HG02759 (cell line): ENCODE measurements around the gene CSRP1.
"Not testable (repeated sequence)": the region's sequence is repeated elsewhere in the genome, so short reads cannot be mapped to it uniquely, and the experiment has no call there.

Experiments
- ATAC-seq: cut with Tn5 transposase; IDR thresholded peaks from one replicate; pipeline ENCODE4 v1.9.1; 2021; ENCODE audit warnings: mild to moderate bottlenecking, moderate library complexity; ENCODE audit not compliant: unreplicated experiment

Gene CSRP1

GRCh38 chr1:201498621-201499020, 8.3 kb downstream of the CSRP1 start:
- ATAC-seq: no peak

- ATAC-seq: no peak
These were observed 8.9 kb downstream of the CSRP1 start for GRCh38 chr1:201497935-201498509.

- no peak for ATAC-seq
These were observed 10.6 kb downstream of the CSRP1 start for GRCh38 chr1:201496296-201496690.

- ATAC-seq: no peak
These were observed 11.2 kb downstream of the CSRP1 start for GRCh38 chr1:201495551-201496295.

GRCh38 chr1:201493757-201494617, 12.9 kb downstream of the CSRP1 start:
- ATAC-seq: no peak

GRCh38 chr1:201493026-201493656, 13.8 kb downstream of the CSRP1 start:
- not testable (repeated sequence) for ATAC-seq

- ATAC-seq: no peak
These were observed 14.9 kb downstream of the CSRP1 start for GRCh38 chr1:201491896-201492511.

GRCh38 chr1:201490708-201491131, 16.2 kb downstream of the CSRP1 start:
- ATAC-seq: no peak

GRCh38 chr1:201489643-201490261, 17.2 kb downstream of the CSRP1 start:
- ATAC-seq: no peak

GRCh38 chr1:201488830-201489589, 17.9 kb downstream of the CSRP1 start:
- no peak for ATAC-seq

GRCh38 chr1:201487742-201488141, 19.2 kb downstream of the CSRP1 start:
- no peak for ATAC-seq

GRCh38 chr1:201486187-201486586, 20.7 kb downstream of the CSRP1 start:
- no peak for ATAC-seq

GRCh38 chr1:201485184-201485774, 21.6 kb downstream of the CSRP1 start:
- no peak for ATAC-seq

GRCh38 chr1:201483373-201483949, 23.5 kb downstream of the CSRP1 start:
- ATAC-seq: no peak

GRCh38 chr1:201482755-201483154, 24.2 kb downstream of the CSRP1 start:
- peak; percentile 38 for ATAC-seq

- ATAC-seq: peak; percentile 76
These were observed 25.0 kb downstream of the CSRP1 start for GRCh38 chr1:201481761-201482493.

- no peak for ATAC-seq
These were observed 25.9 kb downstream of the CSRP1 start for GRCh38 chr1:201481004-201481380.
